Activated CD8-positive, alpha-beta memory T cell treated with anti-CD3 and anti-CD28 coated beads for 36 hours (primary cell): ENCODE results near the gene TMEM50B. TPM values are rescaled to one million over a fixed set of nuclear protein-coding genes. Genes with fewer than 3 reads are reported as not detected.

Experiments used
- CTCF ChIA-PET: fragments of 350-600 bp; sonication (Branson Sonifier 250); formaldehyde crosslinking; loops from one replicate; lab custom pipeline; 2021; ENCODE audit warnings: antibody characterized with exemption; lab: Charles Lee
- POLR2A ChIA-PET: fragments of 350-600 bp; sonication (Branson Sonifier 250); formaldehyde crosslinking; loops from one replicate; lab custom pipeline; 2021; ENCODE audit warnings: antibody characterized with exemption; lab: Charles Lee
- total RNA-seq, 2 experiments: library from RNA; stranded (reverse); gene quantifications; one replicate each; pipeline ENCODE4 v1.2.3, GENCODE V29; 2021

Gene TMEM50B
- total RNA-seq, 2 experiments from 2014 or later, result 14.9 to 16.7 TPM

DNA sequence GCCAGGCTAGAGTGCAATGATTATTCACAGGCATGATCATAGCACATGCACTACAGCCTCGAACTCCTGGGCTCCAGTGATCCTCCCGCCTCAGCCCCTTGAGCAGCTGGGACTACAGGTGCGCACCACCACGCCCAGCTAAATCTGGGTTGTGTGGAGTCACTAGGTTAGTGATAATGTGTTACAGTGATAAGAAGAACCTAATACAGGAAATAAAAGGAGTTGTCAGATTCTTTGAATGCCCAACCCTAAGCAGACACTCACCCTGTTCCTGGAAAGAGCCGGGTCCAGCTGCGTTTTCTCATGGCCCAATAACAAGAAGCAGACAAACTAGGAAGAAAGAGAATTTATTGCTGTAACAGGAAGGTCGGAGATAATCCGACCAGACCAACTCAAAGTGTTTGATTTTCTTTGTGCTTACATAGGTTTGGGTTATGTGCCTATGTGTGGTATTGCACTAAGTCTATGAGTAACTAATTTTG, 67.8 kb downstream of the TMEM50B start:
- ChIA-PET CTCF (no interaction called here), POLR2A (no interaction called here)

DNA sequence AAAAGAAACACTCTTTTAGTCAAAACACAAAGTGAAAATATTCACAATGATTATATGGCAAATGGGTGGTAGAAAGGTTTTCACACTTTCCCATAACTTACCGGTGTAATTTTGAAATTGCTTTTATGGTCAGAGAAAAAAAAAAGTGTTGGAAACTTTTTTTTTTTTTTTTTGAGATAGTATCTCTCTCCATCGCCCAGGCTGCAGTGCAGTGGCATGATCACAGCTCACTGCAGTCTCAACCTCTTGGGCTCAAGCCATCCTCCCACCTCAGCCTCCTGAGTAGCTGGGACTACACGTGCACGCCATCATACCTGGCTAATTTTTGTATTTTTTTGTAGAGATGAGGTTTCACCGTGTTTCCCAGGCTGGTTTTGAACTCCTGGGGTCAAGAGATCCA, 73.3 kb downstream of the TMEM50B start:
- CTCF ChIA-PET, result interaction anchor here (0.7 to 2.2 kb wide), 7 partner anchors 8 to 733 kb away, joined by 3 to 8 read pairs (median 4); no protein-coding TSS in a partner anchor
- POLR2A ChIA-PET, result interaction anchor here (0.6 to 0.7 kb wide), 4 partner anchors 29 to 151 kb away, joined by 3 to 8 read pairs (median 4); no protein-coding TSS in a partner anchor

DNA sequence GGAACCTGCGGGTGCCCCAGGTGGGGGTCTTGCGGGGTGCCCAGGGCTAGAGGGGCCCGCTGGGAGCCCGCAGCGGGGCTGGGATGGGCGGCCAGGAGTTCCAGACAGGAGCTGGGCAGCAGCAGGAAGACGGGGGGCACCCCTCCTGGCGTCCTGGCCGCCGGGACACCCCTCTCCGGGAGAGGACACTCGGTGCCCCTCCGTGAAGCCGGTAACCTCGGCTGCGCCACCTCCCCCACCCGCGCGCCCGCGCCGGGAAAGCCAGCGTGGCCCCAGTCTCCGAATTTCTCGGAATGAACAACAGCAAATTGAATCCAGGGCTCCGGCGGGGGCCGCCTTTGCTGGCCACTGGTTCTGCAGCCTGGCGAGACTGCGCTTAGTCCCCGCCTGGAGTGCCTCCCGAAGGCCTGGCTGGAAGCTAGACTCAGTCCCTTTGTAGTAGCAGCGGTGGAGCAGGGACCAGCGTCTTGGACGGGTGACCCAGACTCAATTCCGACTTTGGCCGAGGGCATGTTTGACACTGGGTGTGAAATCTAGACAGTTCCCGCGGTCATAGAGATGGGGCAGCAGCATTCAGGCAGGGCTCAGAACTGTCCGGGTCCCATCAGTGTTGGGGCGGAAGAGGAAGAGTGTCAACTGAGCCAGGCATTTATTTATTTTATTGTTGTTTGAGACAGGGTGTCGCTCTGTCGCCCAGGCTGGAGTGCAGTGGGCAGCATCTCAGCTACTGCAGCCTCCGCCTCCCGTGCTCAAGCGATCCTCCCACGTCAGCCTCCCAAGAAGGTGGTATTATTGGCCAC, 75.8 kb downstream of the TMEM50B start:
- POLR2A ChIA-PET, result no interaction called here
- CTCF ChIA-PET, result interaction anchor here (0.8 to 2.2 kb wide), 3 partner anchors 27 to 43 kb away, joined by 3 to 6 read pairs (median 3); no protein-coding TSS in a partner anchor

DNA sequence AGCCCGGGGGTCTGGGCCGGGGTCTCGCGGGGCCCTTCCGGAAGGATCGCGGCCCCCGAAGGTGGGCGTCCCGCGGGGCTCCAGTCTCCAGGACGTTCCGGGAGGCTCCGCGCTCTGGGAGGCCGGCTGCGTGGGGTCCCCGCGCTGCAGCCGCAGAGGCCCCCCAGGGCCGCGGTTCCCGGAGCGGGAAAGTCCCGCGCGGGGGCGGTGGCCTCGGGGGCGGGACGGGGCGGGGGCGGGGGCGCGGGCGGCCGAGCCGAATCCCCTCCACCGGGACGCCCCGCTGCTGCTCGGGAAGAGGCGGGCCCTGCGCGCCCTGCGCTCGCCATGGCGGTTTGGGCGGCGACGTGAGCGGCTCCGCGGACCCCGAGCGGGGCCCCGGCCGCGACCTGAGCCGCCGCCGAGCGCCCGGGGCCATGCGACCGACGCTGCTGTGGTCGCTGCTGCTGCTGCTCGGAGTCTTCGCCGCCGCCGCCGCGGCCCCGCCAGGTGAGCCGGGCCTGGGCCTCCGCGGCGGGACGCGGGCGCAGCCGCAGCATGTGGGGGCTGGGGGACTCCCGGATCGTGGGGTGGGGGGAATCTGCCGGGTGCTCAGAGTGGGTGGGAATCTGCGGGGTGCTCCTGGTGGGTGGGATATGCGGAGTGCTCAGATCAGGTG, 76.5 kb downstream of the TMEM50B start, which contains the start of gene IFNGR2:
IFNGR2 (plus strand) TSS at position 286 of the 658 bp plus-strand sequence; CDS start at position 417, 131 bp downstream.
- CTCF ChIA-PET, result interaction anchor here (0.6 to 1.4 kb wide), 2 partner anchors 34 to 771 kb away, joined by 3 to 5 read pairs; no protein-coding TSS in a partner anchor
- POLR2A ChIA-PET, result no interaction called here

DNA sequence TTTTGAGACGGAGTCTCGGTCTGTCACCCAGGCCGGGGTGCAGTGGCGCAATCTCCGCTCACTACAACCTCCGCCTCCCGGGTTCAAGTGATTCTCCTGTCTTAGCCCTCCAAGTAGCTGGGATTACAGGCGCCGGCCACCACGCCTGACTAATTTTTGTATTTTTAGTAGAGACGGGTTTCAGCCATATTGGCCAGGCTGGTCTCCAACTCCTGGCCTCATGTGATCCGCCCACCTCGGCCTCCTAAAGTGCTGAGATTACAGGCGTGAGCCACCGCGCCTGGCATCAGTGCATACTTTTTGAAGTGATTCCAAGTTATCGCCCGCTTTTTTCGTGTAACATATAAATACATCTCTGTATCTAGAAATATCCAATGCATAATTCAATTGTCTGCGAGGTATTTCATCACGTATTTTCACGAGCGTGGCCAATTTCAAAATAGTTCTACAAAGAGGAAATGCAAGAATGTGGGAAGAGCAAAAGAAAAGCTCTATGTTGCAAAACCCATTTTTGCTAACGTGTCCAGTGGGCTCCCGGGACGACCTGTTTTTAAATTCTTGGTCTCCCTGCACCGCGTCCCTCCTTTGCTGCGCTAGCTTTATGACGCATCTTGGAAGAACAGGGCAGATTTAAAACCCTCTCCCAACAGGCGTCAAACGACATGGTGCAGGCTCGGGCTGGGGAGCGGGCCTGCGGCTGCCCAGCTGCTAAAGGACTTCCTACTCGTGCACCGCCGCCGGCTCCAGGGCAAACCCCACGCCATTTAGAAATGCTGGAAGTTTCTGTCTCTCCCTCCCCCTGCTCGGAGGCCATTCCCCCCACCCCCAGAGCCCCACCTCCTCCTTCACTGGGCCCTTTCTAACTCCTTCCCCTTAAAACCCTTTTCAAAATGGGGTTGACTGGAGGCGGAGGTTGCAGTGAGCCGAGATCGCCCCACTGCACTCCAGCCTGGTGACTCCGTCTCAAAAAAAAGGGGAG, 77.5 kb downstream of the TMEM50B start:
- CTCF ChIA-PET, result interaction anchor here (0.6 kb wide), 1 partner anchor 770 kb away, joined by 5 read pairs; no protein-coding TSS in a partner anchor

DNA sequence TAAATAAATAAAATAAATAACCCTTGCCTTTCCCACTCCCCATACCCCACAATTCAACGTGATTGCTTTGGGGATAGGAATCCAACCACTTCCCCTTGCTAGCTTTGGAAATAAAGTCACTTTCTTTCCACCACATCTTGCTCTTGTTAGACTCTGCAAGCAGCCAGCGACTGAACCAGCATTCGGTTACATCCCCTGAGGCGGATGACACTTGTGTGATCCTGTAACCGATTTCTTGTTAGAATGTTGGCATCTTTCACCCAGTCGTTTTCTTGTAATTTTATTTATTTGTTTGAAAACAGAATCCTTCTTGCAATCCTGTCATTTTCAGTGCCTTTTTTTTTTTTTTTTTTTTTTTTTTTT, 78.2 kb downstream of the TMEM50B start:
- ChIA-PET CTCF (no interaction called here), POLR2A (no interaction called here)

More for the DNA sequence above, 77.5 kb downstream of the TMEM50B start:
- POLR2A ChIA-PET, result no interaction called here

Other genes with a start within 250 kb of the TMEM50B start
- gene IL10RB, start 213.6 kb downstream of the TMEM50B start, total RNA-seq, result 10 to 100 TPM; 21.7 to 24.1 TPM
- gene IFNAR1, start 155.0 kb downstream of the TMEM50B start, total RNA-seq, result 10 to 100 TPM; 32.1 to 32.3 TPM
- gene IFNGR2, start 76.6 kb downstream of the TMEM50B start, total RNA-seq, result 1 to 10 TPM in 1 of 2 experiments, under 1 TPM in 1; 0.95 to 1.4 TPM
- gene DNAJC28, start 11.7 kb upstream of the TMEM50B start, total RNA-seq, result under 1 TPM; 0.36 to 0.57 TPM
- gene GART, start 62.1 kb upstream of the TMEM50B start, total RNA-seq, result 100 to 1,000 TPM; 235 to 236 TPM
- gene SON, start 63.1 kb upstream of the TMEM50B start, total RNA-seq, result 100 to 1,000 TPM; 312 to 316 TPM
- 10 to 100 TPM; 41.9 to 45.5 TPM for gene DONSON, start 108.7 kb upstream of the TMEM50B start, total RNA-seq
- 10 to 100 TPM; 27.4 to 32.7 TPM for gene CRYZL1, start 161.8 kb upstream of the TMEM50B start, total RNA-seq
- 1 to 10 TPM; 4.8 TPM for gene ITSN1, start 162.5 kb upstream of the TMEM50B start, total RNA-seq